ENCODE measurements around the gene RFX1.

DNA sequence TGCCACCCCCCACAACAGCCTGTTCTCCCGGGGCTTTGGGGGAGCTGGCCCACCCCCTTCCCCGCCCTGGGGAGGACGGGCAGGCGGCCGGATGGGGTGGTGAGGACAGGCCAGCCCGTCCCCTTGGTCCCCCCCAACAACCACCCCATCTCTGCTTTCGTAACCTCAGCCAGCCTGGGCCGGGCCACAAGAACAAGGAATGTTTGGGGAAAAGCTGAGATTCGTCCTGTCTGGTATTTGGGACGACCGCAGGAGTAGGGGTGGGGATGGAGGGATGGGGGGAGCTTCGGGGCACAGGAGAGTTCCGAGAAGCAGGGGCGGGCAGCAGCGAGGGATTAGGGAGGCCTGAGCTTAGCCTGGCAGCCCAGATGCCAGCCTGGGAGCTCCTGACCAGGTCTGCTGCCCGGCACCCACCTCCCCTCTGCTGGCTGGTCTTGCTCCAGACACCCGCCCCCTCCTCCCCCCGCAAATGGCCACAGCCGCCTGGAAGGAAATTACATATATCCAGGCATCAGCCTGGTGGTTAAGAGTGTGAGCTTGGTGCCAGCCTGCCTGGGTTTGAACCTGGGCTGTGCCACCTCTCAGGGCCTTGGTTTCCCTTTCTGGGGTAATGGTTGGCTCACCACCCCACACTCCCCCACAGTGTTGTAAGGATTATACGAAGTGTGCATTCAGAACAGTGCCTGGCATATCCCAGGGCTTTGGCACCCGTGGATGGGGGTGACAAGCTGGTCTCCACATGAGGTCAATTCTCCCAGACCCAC lies 67.6 kb downstream of the RFX1 start, which contains the start of gene PODNL1:
- TF ChIP-seq CTCF (IDR thresholded peaks at IDR 0.05) (no peak), POLR2A (IDR thresholded peaks at IDR 0.05) (no peak), EP300 (IDR thresholded peaks at IDR 0.05) (no peak), POLR2AphosphoS5 (IDR thresholded peaks at IDR 0.05) (no peak)
